ENCODE results near the gene ASPHD1.
"Not testable (repeated sequence)": the region's sequence is repeated elsewhere in the genome, so short reads cannot be mapped to it uniquely, and the experiment has no call there.

ASPHD1 gene

DNA sequence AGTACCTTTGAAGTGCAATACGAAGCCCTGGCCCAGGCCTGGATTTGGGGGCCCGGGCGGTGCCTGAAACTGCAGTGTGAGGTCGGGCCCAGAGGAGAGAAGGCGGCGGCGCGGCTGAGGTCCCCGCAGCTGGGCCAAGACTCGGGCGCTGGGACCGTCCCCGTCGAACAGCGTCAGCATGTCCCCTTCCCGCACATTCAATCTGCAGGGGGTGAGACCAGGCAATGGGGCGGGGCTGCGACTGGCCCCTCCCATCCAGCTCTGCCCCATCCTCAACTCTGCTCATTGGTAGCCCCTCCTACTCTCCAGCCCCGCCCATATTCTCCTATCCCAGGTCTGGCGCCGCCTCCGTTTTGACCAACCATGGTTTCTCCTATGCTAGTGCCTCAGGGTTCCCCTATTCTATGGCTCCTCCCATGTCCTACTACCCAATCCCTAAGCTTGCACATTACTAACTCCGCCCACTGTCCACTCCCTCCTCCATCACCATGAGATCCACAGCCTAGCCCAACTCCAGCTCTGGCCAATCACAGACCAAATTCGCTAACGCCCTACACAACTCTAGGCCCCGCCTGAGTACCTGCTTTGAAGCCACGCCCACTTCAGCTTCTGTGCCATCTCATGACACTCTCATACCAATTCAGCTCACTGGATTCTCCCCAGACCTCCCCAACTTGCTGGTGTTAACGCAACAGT, 22.9 kb upstream of the ASPHD1 start:
- no peak for DNase-seq

DNA sequence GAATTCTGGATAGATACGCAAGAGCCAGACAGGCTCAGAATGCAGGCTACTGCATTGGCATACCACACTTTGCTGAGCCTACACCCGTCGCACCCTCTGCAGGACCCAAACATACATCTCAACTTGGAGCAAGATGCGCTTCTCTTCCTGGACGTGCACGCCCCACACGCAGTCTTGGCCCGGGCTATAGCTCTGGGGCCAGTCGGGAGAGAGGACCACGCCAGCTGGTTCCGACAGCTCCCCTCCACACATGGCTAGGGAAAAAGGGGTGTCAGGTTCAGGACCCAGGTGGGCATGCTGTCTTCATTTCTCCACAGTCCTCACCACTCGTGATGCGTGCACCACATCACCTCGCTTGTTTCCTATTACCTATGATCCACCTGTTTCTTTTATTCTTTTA, 22.1 kb upstream of the ASPHD1 start:
- no peak for DNase-seq

DNA sequence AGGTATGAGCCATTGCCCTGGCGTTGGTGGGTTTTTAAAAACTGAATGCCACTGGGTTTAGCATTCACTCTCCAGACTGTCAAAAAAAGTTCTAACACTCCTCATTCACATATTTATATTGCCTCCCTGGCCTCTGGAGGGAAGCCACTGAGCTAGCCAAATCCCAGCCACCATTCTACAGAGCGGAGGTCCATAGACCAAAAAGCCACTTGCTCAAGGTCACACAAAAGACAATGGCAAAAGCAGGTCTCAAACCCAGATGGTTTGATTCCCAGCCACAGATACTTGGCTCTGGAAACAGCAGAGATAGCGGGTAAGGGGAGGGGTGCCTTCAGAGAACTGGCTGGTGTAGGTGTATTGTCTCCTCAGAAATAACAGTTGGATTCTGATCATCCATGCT, 19.2 kb upstream of the ASPHD1 start:
- DNase-seq = no peak

DNA sequence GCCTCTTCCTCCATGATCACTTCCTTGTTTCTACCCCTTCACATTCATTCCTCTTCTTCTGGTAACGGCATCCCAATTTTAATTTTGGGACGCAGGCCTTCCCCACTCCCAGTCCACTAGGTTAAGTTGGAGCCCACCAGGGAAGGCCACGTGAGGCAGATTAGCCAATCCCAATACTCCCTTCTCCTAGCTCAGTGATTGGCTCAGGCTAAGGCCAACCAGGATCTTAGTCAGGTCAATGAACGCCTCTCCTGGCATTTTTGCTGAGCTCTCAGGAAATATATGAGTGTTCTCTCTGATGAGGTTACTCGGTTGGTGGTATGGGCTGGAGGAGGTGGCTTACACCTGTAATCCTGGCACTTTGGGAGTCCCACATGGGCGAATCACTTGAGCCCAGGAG, 16.3 kb upstream of the ASPHD1 start:
- no peak for DNase-seq

DNA sequence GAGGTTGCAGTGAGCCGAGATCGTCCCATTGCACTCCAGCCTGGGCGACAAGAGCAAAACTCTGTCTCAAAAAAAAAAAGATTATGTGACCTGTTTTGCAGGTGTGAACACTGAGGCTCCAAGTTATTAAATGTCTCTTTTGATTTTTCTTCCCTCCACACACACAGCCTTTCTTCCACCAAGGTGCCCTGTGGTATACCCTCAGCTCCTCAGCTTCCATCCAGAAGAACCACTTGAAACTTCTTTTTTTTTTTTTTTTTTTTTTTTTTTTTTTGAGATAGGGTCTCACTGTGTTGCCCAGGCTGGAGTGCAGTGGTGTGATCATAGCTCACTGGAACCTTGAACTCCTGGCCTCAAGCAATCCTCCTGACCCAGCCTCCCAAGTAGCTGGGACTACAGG, 10.9 kb upstream of the ASPHD1 start:
- DNase-seq = not testable (repeated sequence)

DNA sequence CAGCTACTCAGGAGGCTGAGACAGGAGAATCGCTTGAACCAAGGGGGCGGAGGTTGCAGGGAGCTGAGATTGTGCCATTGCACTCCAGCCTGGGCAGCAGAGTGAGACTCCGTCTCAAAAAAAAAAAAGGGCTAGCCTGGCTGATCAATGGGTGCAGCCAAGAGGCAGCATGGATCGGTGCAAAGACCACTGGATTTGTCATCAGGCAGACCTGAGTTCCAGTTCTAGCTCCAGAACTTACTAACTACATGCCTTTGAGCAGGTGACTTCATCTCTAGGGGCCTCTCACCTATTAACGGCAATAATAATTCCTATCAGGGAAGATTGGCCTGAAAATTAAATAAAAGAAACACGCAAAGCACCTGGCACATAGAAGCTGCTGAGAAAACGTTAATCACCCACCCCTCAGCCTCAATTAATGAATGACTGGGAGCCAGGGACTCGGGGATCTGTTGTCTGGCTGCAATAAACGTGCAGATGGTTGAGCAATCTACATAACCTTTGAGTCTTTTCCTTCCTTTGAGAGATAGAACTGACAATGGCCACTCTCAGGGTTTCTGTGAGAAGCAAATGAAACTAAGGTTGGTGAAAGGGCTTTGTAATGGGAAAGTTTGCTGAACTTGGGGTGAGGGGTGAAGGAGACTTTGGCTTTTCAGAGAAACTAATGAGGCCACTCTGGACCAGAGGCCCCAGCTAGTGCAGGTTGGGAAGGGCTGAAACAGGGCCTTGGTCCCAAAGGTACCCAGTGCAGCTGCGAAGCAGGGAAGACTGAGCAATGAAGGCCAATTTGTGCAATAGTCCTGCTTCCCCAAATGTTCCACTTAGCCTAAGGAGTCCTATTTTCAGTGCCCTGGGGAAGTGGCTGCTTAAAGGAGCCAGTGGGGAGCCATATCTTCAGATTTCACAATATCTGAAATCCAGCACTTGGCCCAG, 8.5 kb upstream of the ASPHD1 start:
- DNase-seq = peak in 1 of 2 experiments; percentile 21

DNA sequence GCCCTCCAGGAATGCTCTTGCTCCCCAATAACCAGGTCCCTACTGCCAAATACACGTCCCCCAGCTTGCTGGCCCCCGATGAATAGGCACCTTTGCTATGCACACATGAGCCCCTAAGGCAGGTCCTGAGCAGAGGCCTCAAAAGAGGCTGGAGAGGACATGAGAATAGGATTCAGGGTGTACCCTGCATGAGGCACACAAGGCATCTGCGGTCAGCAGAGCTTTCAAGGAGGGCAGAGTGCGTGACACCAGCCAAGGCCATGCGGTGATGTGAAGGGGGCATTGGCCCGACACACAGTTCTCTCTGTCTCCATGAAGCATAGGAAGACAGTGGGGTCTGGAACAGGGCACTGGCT, 7.9 kb upstream of the ASPHD1 start:
- no peak for DNase-seq

DNA sequence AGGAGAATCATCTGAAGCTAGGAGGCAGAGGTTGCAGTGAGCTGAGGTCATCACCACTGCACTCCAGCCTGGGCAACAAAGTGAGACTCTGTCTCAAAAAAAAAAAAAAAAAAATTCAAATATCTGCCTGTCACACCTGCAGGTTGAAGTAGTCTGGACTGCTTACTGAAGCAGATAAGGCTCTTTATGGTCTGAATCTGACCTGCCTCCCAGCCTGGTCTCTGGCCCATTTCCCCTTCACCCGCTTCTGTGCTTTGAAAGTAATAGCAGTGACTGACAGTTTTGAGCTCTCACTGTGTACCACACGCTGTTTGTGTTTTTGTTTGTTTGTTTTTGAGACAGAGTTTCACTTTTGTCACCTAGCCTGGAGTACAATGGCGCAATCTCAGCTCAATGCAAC, 6.7 kb upstream of the ASPHD1 start:
- DNase-seq = no peak

DNA sequence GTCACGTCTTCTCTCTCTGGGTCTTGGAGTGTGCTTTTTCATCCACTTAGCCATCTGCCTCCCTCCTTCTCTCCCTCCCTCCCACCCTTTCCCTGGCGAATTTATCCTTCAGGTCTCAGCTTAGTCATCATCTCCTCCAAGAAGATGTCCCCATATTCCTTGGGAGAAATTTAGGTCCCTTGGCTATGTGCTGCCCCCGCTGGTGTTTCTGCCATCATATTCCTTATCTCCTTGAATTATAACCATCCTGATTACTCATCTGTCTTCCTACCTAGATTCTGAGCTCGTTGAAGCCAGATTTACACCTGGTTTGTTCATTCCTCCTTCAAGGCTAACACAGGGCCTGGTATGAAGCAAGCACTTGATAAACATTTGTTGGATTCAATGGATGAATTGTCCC, 5.9 kb upstream of the ASPHD1 start:
- DNase-seq = no peak

DNA sequence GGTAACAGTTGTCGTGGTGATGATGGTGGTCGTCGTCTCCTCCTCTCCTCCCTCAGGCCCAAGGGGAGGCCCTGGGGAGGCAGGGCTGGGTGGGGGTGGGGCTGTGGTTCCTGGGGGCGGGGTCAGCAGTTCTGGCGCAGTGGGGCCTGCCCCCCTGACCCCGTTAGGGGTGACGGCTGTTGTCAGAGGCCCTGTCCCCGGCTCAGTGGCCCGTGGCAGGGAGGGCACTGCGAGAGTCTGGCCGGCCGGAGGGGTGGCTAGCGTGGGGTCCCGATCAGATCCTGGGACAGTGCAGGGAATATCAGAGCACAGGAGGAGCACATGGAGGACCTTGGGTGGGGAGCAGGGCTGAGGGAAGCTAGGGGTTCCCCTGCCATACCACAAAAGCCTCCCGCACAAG, 3.4 kb upstream of the ASPHD1 start:
- DNase-seq = no peak

DNA sequence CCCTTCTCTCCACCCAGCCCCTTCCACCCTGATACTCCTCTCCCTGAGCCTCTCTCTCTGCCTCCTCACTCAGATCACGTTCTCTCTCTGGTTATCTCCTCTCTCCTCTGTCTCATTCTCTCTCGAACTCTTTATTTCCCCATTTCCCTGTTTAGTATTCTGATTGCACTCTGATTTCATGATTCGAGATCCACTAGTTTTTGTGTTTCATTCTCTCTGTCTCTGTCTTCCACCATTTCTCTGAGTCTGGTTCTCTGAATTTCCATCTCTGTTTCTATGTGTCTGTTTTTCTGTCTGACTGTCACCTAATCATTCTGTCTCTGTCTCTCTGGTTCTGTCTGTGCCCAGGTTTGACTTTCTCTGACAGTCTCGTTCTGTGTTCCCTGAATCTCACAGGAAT, 3.0 kb upstream of the ASPHD1 start:
- DNase-seq = no peak

DNA sequence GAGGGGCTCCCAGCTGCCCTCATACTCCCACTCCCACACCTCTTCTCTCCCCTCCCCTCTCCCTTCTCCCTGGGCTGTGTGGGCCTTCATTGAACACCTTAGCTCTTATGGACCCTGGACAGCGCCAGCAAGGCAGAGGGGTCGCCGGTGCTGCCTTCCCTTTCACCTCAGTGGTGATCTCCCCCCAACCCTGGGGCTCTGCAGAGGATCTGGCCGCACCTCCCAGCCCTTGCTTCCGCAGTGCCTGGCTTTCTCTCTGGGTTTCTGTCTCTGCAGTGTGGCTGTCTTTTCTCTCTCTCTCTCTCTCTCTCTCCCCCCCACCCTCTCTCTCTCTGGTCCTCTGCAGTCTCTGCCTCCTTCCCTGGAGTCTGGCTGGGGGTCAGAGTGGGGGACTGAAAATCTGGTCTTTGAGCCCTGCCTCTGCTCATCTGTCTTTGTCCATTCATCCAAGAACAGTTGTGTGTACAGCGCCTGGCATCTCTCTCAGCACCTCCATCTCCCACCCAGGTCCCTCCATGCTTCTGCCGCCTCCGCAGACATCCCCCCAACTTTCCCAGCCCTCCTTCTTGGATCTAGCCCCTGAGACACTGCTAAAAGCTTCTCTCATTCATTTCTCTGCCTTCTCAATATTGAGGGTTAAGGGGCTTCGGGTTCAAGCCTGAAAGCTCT, 2.0 kb upstream of the ASPHD1 start:
- no peak for DNase-seq

DNA sequence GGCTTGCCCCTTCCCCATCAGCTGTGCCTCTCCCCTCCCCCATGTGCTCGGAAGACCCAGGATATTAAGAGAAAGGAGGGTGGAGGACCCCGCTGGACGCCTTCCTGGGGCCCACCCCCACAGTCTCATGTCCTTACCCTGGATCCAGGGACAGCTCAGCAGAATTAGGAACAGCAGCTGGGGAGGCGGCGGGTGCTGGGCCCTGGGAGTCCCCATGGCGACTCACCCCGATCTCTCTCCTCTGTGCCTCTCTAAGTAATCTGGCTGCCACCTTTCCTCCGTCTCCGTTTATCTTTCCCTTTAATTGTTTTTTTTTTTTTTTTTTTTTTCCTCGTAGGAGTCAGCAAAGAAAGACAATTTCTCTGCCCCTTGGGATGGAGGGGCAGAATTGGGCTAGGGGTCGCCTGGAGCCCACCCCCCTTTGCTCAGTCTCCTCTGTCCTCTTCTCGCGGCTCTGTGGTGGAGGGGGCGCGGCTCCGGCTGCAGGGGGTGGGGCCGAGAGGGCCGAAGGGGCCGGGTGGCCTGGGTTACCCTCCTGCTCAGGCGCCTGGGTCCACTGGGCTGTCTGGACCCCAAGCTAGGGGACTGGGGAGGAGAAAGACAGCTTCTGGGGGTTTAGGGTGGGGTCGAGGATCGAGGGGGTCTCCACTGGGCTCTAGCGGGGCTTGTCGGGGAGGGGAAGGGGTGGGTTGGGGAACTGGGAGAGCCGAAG, 1.3 kb upstream of the ASPHD1 start:
- no peak for DNase-seq

DNA sequence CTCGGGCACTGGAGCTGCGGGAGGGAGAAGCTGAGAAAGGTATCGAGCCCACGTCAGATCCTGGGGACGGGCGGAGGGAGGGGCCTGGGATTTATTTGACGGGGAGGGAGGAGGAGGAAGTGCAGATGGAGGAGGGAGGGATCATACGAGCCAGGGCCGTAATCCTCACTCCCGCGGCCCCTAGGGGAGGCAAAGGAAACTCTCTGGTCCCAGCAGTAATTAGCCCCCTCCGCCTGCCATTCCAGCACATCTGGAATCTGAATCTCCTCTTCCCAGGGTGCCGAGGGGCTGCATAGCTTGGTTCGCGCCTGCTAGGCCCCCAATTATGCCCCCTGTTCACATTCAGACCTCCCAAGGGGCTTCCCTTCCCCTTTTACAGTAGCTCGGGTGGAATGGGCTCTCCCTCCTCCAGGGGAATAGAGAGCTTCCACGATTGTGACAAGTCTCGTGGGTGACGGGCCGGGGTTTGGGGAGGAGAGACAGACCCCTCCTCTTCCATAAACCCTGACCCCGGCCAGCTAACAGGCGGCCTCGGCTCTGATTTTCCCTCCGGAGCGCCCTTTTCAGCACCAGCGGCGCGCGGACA, 679 bp upstream of the ASPHD1 start, which contains the start of gene SEZ6L2:
Gene SEZ6L2, minus strand, starts transcription at position 35 of the 586 bp plus-strand sequence. CDS start 531 bp downstream, outside the sequence.
- DNase-seq = no peak

DNA sequence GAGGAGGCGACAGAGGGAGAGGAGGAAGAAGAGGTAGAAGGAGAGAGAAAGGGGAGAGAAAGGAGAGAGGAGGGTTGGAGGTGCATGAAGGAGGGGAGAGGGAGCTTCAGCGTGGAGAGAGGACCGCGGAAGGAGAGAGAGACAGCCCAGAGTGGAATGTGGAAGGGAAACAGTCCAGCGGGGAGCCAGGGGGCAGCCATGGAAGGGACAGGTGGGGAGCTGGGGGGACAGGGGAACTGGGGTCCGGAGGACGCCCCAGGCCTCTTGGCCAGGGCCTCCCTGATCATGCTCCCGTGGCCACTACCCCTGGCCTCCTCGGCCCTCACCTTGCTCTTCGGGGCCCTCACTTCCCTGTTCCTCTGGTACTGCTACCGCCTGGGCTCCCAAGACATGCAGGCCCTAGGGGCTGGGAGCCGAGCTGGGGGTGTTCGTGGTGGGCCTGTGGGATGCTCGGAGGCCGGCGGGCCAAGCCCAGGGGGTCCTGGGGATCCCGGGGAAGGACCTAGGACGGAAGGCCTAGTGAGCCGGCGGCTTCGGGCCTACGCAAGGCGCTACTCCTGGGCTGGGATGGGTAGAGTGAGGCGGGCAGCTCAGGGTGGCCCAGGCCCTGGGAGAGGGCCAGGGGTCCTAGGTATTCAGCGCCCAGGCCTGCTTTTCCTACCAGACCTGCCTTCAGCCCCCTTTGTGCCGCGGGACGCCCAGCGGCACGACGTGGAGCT, 759 bp downstream of the ASPHD1 start:
- DNase-seq = no peak

DNA sequence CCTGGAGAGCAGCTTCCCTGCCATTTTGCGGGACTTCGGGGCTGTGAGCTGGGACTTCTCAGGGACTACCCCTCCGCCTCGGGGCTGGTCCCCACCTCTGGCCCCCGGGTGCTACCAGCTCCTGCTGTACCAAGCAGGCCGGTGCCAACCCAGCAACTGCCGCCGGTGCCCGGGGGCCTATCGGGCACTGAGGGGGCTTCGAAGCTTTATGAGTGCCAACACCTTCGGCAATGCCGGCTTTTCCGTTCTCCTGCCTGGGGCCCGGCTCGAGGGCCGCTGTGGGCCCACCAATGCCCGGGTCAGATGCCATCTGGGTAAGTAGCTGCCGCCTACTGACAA, 1.3 kb downstream of the ASPHD1 start:
- DNase-seq = no peak

DNA sequence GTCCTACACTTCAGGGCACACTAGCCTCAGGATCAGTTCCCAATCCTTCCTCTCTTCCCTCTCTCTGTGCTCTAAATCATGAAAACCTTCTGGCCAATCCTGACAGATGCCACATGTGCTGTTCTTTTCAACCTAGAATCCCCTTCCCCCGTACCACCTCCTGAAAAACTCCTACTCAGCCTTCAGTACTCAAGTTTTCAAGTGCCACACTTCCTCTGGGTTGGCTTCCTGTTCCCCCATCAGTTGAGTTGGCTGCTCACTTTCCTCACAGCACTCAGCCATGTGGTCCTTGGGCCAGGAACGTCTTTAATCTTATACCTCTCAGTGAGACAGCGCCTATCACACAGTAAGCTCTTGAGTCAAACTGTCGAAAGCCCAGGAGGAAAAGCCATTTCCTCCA, 3.3 kb downstream of the ASPHD1 start:
- no peak for DNase-seq

DNA sequence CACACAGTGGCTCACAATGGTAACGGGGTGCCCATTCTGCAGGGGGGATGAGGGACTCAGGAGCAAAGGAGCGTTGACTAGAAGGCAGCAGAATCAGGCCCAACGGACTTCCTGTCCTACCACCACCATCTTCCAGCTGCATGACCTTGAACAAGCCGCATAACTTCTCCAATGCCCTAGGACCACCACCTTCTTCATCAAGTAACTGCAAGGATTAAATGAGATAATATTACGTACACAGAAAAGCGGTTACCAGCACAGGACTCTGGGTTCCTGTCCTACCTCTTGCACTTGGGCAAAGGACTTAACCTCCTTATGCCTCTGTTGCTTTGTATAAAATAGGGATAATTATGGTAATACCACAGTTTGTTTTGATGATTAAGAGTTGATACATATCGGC, 4.7 kb downstream of the ASPHD1 start:
- DNase-seq = no peak

DNA sequence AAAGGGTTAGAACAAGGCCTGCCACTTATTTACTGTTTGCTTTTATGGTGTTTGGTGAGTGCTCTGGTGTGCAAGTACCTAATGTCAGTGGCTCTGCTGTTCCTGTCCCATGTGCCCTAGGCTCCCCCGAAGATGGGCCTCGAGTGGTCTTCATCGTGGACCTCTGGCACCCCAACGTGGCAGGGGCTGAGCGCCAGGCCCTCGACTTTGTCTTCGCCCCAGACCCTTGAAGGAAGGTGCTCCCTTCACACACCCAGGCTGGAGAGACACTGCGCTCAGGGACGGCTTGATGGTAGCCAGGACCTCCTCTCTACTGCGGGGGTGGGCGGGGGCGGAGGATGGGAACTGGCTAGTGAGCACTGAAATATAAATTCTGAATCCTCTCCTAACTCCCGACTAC, 5.4 kb downstream of the ASPHD1 start:
- DNase-seq = no peak

DNA sequence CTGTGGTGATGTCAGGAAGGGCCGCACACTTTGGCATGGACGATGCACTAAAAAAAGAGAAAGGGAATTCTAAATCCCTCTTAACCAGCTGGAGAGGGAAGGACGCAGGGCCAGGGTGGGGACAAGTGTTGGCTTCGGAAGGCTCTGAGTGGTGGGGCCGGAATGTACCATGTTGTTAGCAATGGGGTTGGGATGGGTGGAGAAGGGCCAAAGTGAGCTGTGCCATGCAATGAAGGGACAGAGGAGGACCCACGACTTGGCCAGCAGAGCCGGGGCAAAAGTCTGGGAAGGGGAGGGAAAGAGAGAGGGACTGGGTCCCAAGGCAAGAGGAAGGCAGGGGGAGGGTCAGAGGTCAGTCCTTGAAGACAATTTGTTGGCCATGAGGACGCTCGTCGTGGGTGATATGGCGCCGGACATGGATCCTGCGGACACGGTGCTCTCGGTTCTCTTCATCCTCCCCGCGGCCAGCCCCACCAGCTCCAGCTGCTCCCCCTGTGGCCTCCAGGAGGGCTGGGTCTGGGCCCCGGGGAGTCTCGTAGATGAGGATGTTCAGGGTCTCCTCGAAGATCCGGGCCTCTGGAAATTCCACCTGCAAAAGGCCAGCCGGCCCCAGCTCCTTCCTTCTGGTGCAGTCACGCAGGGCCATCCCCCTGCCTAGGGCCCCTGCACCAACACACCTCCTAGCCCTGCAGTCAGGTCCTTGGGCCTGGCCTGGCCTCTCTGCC, 6.4 kb downstream of the ASPHD1 start:
- no peak for DNase-seq

DNA sequence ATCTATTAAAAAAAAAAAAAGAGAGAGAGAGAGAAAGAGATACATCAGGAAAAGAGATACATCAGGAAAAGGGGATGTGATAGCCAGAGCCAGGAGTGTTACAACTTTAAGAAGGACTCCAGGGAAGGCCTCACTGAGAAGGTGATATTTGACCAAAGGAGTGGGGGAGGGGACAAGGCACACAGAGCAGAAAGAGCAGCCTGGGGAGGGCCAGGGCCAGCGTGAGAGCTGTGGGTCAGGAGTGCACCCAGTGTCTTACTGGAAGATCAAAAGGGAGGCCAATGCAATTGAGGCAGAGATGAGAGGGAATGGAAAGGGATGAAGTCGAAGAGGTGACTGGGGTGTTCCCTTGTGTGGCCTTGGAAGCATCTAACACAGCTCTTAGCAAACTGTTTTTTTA, 7.7 kb downstream of the ASPHD1 start:
- DNase-seq = no peak

All from AML-193 (cell line).